ENCODE results near the gene GPBAR1. TPM values are rescaled to one million over a fixed set of nuclear protein-coding genes. Genes with fewer than 3 reads are reported as not detected.

GPBAR1 gene
- total and polyA plus RNA-seq, 2 of the 8 experiments (the other 6 are each of a cell fraction or from before 2014, with no cell fraction given) = 0.32 to 0.59 TPM

GRCh38 chr2:218312267-218312756 is 51.5 kb downstream of the GPBAR1 start (continued):
- TF ChIP-seq FOSL1 (IDR thresholded peaks at IDR 0.05; ENCODE audit: insufficient read depth, low read depth, low read length) (no peak), BACH1 (IDR thresholded peaks at IDR 0.05; ENCODE audit: low read length) (no peak), TBP (IDR thresholded peaks at IDR 0.05; ENCODE audit: low read depth, low read length) (no peak), SP4 (IDR thresholded peaks at IDR 0.05; ENCODE audit: low read length) (no peak), GABPA (IDR thresholded peaks at IDR 0.05; ENCODE audit: borderline replicate concordance, insufficient read depth, low read length) (no peak), KDM5A (IDR thresholded peaks at IDR 0.05; ENCODE audit: low read length) (no peak), POLR2AphosphoS5 (IDR thresholded peaks at IDR 0.05; ENCODE audit: low read depth, low read length) (no peak)
